LNCaP clone FGC (cell line): ENCODE data around the gene TGFBRAP1.
A peak's percentile ranks its signal among the peaks of the same experiment; 100 is the strongest.
"Not testable (repeated sequence)": the region's sequence is repeated elsewhere in the genome, so short reads cannot be mapped to it uniquely, and the experiment has no call there.

Experiments used
- DNase-seq: peaks from one replicate; pipeline ENCODE4 v3.0.0-alpha.2; 2011; ENCODE audit warnings: low read depth
- H3K4me3 ChIP-seq: 2 replicates; pipeline ENCODE4 v1.5.1; 2011; ENCODE audit warnings: mild to moderate bottlenecking, low read depth, low read length, control low read depth
- TF ChIP-seq, protein P1 (sequence below): IDR thresholded peaks from 2 replicates; pipeline ENCODE4 v1.5.1; 2012; ENCODE audit warnings: mild to moderate bottlenecking; ENCODE audit not compliant: control insufficient read depth, insufficient read depth; ENCODE audit errors: extremely low read depth

Gene TGFBRAP1

DNA sequence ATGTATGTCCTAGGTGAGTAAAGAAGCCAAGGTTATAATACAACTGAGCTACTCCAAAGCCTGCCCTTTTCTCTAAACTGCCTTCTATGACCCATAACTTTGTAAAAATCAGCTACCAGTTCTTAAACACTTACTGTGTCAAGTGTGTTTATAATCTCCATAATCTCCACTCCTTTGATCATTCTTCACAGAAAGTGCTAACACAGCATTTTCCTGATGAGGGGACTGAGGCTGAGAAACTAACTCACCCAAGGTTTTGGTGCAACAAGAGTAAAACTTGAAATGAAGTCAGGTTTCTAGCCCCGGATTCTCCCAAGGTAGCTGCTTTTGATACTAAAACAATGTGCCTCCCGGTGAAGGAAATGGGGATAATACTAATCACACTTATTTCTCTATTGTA is 5.9 kb upstream of the TGFBRAP1 start:
- TF ChIP-seq, protein P1, sequence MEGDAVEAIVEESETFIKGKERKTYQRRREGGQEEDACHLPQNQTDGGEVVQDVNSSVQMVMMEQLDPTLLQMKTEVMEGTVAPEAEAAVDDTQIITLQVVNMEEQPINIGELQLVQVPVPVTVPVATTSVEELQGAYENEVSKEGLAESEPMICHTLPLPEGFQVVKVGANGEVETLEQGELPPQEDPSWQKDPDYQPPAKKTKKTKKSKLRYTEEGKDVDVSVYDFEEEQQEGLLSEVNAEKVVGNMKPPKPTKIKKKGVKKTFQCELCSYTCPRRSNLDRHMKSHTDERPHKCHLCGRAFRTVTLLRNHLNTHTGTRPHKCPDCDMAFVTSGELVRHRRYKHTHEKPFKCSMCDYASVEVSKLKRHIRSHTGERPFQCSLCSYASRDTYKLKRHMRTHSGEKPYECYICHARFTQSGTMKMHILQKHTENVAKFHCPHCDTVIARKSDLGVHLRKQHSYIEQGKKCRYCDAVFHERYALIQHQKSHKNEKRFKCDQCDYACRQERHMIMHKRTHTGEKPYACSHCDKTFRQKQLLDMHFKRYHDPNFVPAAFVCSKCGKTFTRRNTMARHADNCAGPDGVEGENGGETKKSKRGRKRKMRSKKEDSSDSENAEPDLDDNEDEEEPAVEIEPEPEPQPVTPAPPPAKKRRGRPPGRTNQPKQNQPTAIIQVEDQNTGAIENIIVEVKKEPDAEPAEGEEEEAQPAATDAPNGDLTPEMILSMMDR: no peak
- DNase-seq: no peak

DNA sequence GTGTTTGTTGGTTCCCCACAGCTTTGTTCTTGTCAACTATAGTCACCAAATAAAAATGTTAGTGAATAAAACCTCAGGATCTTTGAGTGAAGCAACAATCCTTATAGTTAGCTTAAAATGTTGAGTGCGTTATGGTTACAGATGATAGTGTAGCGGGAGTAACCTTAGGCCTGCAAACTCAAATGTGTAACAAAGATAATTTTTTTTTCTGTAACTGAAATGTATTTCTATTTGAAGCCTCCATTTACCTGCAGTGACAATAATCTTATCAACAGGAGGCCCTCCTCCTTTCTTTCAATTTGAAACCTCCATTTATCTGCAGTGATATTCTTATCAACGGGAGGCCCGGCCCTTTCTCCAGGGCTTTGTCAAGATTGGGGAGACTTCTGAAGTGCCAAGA is 4.7 kb upstream of the TGFBRAP1 start:
- DNase-seq: no peak
- TF ChIP-seq, protein P1: no peak
- no peak overlapping the region for H3K4me3 ChIP-seq

More for the DNA sequence above, 5.9 kb upstream of the TGFBRAP1 start:
- H3K4me3 ChIP-seq: no peak overlapping the region

DNA sequence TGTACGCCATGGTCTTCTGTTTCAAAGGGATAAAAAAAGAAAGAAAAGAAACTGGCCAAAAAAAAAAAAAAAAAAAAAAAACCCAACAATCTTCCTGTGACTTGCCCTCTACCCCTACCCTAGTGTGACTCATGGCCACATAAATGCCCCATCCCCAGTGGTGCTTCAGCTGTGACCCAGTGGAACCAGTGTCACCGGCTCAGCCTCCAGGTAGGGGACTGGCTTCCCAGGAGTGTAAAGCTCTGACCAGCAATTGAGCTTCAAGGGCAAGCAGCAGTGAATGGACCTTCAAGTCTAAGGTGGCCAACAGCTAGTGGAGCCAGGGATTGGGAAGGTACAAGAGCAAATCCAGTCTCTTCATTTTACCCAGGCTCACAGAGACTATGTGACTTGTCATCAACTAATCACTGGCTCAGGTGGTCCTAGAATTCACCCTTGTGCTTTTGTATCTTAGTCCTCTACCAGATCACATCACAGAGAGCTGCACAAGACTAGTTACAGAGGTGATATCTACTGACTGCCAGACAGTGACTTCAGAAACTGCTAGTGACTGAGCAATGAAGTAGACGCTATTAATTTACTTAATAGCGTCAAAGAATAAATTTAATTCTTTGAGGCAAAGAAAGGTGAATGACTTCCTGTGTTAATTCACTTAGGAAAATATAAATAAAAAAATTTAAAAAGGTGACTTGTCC is 1.3 kb upstream of the TGFBRAP1 start:
- peak overlapping the region; percentile 59 for H3K4me3 ChIP-seq
- DNase-seq: no peak
- TF ChIP-seq, protein P1: no peak

DNA sequence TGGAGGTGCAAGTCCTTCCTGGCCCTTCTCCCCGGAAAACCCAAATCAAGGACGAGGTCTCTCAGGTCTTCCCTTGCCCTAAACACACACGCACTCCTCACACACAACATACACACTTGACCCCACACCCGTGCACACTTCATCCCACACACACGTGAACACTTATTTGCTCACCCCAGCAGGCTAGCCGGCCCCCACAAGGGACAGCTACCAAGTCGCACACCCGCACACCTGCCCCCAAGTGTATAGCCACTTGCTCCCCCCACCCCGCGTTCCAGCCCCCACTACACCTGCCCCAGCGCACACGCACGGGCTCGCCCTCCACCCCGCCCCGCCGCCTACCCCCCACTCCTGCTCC is 359 bp downstream of the TGFBRAP1 start:
- H3K4me3 ChIP-seq: peak overlapping the region; percentile 63
- TF ChIP-seq, protein P1: no peak
- no peak for DNase-seq

DNA sequence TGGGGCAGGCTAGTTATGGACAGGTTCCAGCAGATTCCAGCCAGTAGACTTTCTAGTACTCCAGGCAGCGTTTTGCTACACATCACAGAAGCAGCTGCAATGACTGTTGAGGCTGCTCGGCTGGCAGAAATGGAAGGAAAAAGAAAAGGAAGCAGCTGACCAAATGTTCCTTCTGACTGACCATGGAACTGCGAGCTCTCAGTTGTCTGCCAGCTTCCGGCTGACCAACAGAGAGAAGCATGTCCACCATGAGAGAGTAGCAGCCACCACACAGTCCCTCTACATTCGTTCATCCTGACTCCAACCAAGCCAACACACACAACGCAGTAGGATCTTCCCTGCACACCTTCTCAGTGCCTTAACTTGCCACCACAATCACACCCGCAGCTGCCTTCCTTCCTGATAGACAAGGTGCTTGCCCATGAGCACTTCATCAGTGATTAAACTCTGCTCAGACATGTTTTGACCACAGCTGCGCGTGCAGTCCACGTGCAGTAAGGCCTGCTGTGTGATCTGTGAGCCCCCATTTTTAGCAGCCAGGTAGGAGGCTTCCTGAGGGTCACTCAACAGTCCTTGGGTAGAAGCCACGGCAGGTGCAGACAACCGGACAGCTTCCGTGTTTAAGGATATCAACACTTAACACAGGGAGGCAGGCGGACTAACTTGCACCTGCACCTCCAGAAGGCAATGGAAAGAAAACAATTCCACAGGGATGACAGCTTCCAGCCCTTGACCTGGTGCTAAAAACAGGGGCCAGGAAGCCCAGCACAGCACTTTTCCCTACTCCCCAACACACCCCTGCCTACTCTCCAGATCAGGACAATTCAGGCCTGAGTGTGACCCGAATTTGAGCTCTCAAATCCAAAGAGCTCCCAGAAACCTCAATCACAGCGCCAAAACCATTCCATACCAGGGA is 996 bp downstream of the TGFBRAP1 start:
- TF ChIP-seq, protein P1: no peak
- no peak for DNase-seq
- H3K4me3 ChIP-seq: peak overlapping the region; percentile 63

DNA sequence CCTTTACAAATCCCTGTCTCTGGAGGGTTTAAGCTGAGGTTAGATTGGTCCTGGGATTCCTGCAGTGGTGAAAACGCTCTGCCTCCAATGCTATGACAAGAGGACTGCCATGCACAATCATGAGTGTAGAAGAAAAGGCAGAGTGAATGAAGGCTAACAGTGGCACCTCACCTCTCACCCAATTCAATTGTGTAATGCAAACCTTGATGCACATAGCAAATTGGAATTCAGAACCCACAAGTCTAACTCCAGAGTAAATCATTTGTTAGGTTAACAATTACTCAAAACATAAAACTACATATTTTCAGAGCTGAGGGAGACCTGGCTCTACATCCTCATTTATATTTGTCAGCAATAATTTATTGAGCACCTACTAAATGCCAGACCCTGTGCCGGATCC is 1.8 kb downstream of the TGFBRAP1 start:
- DNase-seq: no peak
- H3K4me3 ChIP-seq: no peak overlapping the region
- TF ChIP-seq, protein P1: no peak

DNA sequence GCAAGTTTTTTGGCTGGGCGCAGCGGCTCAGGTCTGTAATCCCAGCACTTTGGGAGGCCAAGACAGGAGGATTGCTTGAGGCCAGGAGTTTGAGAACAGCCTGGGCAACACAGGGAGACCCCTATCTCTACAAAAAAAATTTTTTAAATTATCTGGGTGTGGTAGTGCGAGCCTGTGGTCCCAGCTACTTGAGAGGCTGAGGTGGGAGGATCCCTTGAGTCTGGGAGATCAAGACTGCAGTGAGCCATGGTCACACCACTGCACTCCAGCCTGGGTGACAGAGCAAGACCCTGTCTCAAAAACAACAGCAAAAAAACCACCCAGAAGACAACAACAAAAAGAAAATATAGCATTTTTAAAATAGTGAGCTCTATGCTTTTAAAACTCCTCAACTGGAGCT is 2.3 kb downstream of the TGFBRAP1 start:
- DNase-seq, H3K4me3 ChIP-seq: not testable (repeated sequence)
